Neuronal stem cell (in vitro differentiated cells): ENCODE data around the gene TIRAP.

Source experiments
- DNase-seq: peaks from one replicate; pipeline ENCODE4 v3.0.0-alpha.2; 2013; ENCODE audit warnings: low spot score
- H2AFZ ChIP-seq: one replicate; pipeline ENCODE4 v1.6.1; 2013; ENCODE audit warnings: mild to moderate bottlenecking, low read length, inconsistent platforms
- H2AK5ac ChIP-seq: 2 replicates; pipeline ENCODE4 v1.6.1; 2013; ENCODE audit warnings: low read depth, mild to moderate bottlenecking, inconsistent platforms, low read length, moderate library complexity, mixed read lengths
- H2BK120ac ChIP-seq: 2 replicates; pipeline ENCODE4 v1.6.1; 2013; ENCODE audit warnings: low read depth, mild to moderate bottlenecking, inconsistent platforms, low read length, moderate library complexity, mixed read lengths
- H2BK12ac ChIP-seq: one replicate; pipeline ENCODE4 v1.6.1; 2013; ENCODE audit warnings: low read length, inconsistent platforms
- H2BK15ac ChIP-seq: 2 replicates; pipeline ENCODE4 v1.6.1; 2013; ENCODE audit warnings: mild to moderate bottlenecking, low read length, inconsistent platforms, mixed read lengths
- H2BK5ac ChIP-seq: one replicate; pipeline ENCODE4 v1.6.1; 2013; ENCODE audit warnings: inconsistent platforms, mild to moderate bottlenecking, low read length, moderate library complexity
- H3K14ac ChIP-seq: one replicate; pipeline ENCODE4 v1.6.1; 2013; ENCODE audit warnings: low read length, inconsistent platforms
- H3K18ac ChIP-seq: 2 replicates; pipeline ENCODE4 v1.6.1; 2013; ENCODE audit warnings: low read length, inconsistent platforms
- H3K23ac ChIP-seq: 2 replicates; pipeline ENCODE4 v1.6.1; 2013; ENCODE audit warnings: low read depth, mild to moderate bottlenecking, mixed read lengths, low read length, inconsistent platforms; ENCODE audit not compliant: poor library complexity
- H3K27ac ChIP-seq: replicated peaks from 3 replicates; pipeline ENCODE4 v1.5.1; 2013; ENCODE audit warnings: low read length, inconsistent platforms
- H3K27me3 ChIP-seq, 3 experiments: 2 replicates each; pipeline ENCODE4 v1.6.1; 2013; ENCODE audit warnings: low read length in 3 of 3, mild to moderate bottlenecking in 2 of 3, inconsistent platforms in 1 of 3, low read depth in 1 of 3, mixed read lengths in 1 of 3, moderate library complexity in 1 of 3; ENCODE audit not compliant: control insufficient read depth in 3 of 3, insufficient read depth in 3 of 3
- H3K36me3 ChIP-seq, 2 donors: replicated peaks in 1 of 2; 2 replicates each; pipeline ENCODE4 v1.6.1; 2013; ENCODE audit warnings: low read length in 2 of 2; ENCODE audit not compliant: control insufficient read depth in 2 of 2, insufficient read depth in 2 of 2
- H3K4ac ChIP-seq: 2 replicates; pipeline ENCODE4 v1.6.1; 2013; ENCODE audit warnings: inconsistent platforms, mild to moderate bottlenecking, low read length, moderate library complexity
- H3K4me1 ChIP-seq, 2 donors: 1 replicate in 1 of 2; 2 replicates in 1 of 2; pipeline ENCODE4 v1.6.1; 2013; ENCODE audit warnings: low read length in 2 of 2, low read depth in 1 of 2; ENCODE audit not compliant: control insufficient read depth in 2 of 2, insufficient read depth in 1 of 2
- H3K4me2 ChIP-seq: one replicate; pipeline ENCODE4 v1.6.1; 2013; ENCODE audit warnings: mild to moderate bottlenecking, low read length, inconsistent platforms; ENCODE audit not compliant: insufficient read depth, poor library complexity, severe bottlenecking
- H3K4me3 ChIP-seq, 2 donors: 2 replicates each; pipeline ENCODE4 v1.5.1; 2013; ENCODE audit warnings: low read length in 2 of 2, mild to moderate bottlenecking in 2 of 2, inconsistent platforms in 1 of 2, moderate library complexity in 1 of 2
- H3K79me1 ChIP-seq: one replicate; pipeline ENCODE4 v1.6.1; 2013; ENCODE audit warnings: low read depth, mild to moderate bottlenecking, inconsistent platforms, low read length, moderate library complexity
- H3K9ac ChIP-seq: one replicate; pipeline ENCODE4 v1.6.1; 2013; ENCODE audit warnings: mild to moderate bottlenecking, low read depth, low read length, inconsistent platforms; ENCODE audit not compliant: poor library complexity
- H3K9me3 ChIP-seq, 2 donors: replicated peaks in 1 of 2; 2 replicates each; pipeline versions ENCODE3 to v1.6.1; 2013; ENCODE audit warnings: low read length in 2 of 2, mild to moderate bottlenecking in 2 of 2, inconsistent platforms in 1 of 2, low read depth in 1 of 2, mixed read lengths in 1 of 2, moderate library complexity in 1 of 2; ENCODE audit not compliant: control insufficient read depth in 2 of 2, insufficient read depth in 1 of 2
- H4K8ac ChIP-seq: one replicate; pipeline ENCODE4 v1.6.1; 2013; ENCODE audit warnings: low read depth, mild to moderate bottlenecking, inconsistent platforms, low read length, moderate library complexity
- H4K91ac ChIP-seq: one replicate; pipeline ENCODE4 v1.6.1; 2013; ENCODE audit warnings: low read length, low read depth, mild to moderate bottlenecking, inconsistent platforms; ENCODE audit not compliant: poor library complexity
- WGBS, 2 donors: extraction: QIAGEN DNeasy Blood & Tissue Kit; methylation state at CpG; one replicate each; pipeline ENCODE4 v1.1.7; 2013; ENCODE audit warnings: missing lambda C conversion rate in 2 of 2, mixed read lengths in 1 of 2; ENCODE audit not compliant: insufficient read length in 2 of 2, insufficient replicate concordance in 1 of 2; ENCODE audit errors: extremely low coverage in 2 of 2; 5-methylcytosine and 5-hydroxymethylcytosine counted together

TIRAP gene

DNA sequence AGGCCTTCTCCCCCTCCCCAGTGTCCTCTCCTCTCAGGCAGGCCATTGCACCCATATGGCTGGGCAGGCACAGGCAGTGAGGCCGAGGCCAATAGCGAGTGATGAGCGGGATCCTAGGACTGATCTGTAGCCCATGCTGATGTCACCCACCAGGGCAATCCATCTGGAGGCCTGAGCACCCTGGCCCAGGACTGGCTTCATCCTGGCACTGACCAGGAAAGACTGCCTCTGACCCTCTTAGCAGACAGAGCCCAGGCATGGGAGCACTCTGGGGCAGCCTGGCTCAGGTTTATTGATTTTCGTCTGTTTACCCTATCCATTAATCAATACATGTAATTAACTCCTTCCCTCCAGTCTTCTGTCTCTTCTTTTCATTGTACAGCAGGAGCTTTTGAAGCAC is 5.1 kb upstream of the TIRAP start:
- no CpG with 5 or more reads among the region's 4 CpGs for WGBS, 2 donors

DNA sequence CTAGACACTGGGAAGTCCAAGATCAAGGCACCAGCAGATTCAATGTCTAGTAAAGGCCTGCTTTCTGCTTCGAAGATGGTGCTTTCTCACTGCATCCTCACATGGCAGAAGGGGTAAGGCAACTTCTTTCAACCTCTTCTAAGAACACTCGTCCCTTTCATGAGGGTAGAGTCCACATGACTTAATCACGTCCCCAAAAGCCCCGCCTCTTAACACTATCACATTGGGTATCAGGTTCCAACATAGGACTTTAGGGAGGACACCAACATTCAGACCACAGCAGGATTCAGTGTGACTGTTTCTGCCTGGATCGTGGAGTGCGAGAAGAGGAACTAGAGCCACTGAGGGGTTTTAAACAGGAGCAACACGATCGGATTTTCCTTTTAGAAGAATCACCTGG is 3.7 kb upstream of the TIRAP start:
- no CpG with 5 or more reads among the region's 8 CpGs for WGBS, 2 donors
- Histone ChIP-seq H3K4me1 (peaks cover 5 to 7% of the 10 kb centered on the region in 2 donors), H2BK5ac (no peak overlapping the region), H2AFZ (no peak overlapping the region), H3K36me3 (peaks cover 26 to 48% of the 10 kb centered on the region in 2 donors), H3K79me1 (no peaks in the 10 kb centered on the region), H3K14ac (no peak overlapping the region), H4K8ac (no peak overlapping the region), H2BK120ac (no peak overlapping the region), H3K4me3 (no peak overlapping the region), H3K27ac (no peak overlapping the region), H3K23ac (no peak overlapping the region), H3K4me2 (no peak overlapping the region), H2BK15ac (no peak overlapping the region), H3K9me3 (no peaks in the 10 kb centered on the region), H3K18ac (no peak overlapping the region), H2BK12ac (no peak overlapping the region), H2AK5ac (no peak overlapping the region), H3K27me3 (peaks cover 0 to 2% (median 0%) of the 10 kb centered on the region in 3 experiments), H3K4ac (no peak overlapping the region), H3K9ac (no peak overlapping the region), H4K91ac (no peak overlapping the region)
- DNase-seq, result no peak

More for the DNA sequence above, 5.1 kb upstream of the TIRAP start:
- Histone ChIP-seq H3K36me3 (peaks cover 37 to 62% of the 10 kb centered on the region in 2 donors), H3K23ac (no peak overlapping the region), H2BK5ac (no peak overlapping the region), H3K79me1 (no peaks in the 10 kb centered on the region), H4K8ac (no peak overlapping the region), H2AFZ (no peak overlapping the region), H2AK5ac (no peak overlapping the region), H2BK12ac (no peak overlapping the region), H3K14ac (no peak overlapping the region), H3K9me3 (no peaks in the 10 kb centered on the region), H3K27me3 (peaks cover 0 to 2% (median 0%) of the 10 kb centered on the region in 3 experiments), H2BK15ac (no peak overlapping the region), H3K4me3 (no peak overlapping the region), H4K91ac (no peak overlapping the region), H3K9ac (no peak overlapping the region), H3K27ac (no peak overlapping the region), H3K4ac (no peak overlapping the region), H3K4me1 (peaks cover 3 to 5% of the 10 kb centered on the region in 2 donors), H3K18ac (no peak overlapping the region), H3K4me2 (no peak overlapping the region), H2BK120ac (no peak overlapping the region)
- no peak for DNase-seq

DNA sequence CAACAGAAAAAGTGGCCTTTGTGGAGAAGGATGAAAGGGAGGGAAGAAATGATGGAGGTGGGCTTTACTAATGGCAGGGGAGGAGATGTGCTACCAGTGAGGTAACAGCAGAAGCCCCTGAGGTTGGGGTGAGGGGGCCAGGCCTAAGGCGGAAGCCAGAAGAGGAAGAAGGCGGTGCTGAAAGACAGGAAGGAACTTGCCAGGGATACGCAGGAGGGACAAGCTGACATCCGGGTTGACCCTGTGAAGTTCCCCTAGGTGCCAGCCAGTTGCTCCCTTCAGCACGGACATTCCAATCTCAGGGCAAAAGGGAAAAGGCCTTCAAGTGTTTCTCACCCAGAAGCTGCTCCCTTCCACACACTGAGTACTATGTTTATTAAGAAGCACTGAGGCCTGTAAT is 2.3 kb upstream of the TIRAP start:
- H3K4me2 ChIP-seq, result no peak overlapping the region
- H3K14ac ChIP-seq, result no peak overlapping the region
- no peak overlapping the region for H2BK5ac ChIP-seq
- no peak overlapping the region for H3K23ac ChIP-seq
- H3K27me3 ChIP-seq, result peaks cover 0 to 2% (median 0%) of the 10 kb centered on the region in 3 experiments
- H3K27ac ChIP-seq, result no peak overlapping the region
- no peak overlapping the region for H3K4ac ChIP-seq
- no peak overlapping the region for H4K8ac ChIP-seq
- H2BK120ac ChIP-seq, result no peak overlapping the region
- H3K9ac ChIP-seq, result no peak overlapping the region
- H2AFZ ChIP-seq, result no peak overlapping the region
- no peak overlapping the region for H2AK5ac ChIP-seq
- no peaks in the 10 kb centered on the region for H3K9me3 ChIP-seq
- H2BK15ac ChIP-seq, result no peak overlapping the region
- no peak overlapping the region for H3K4me3 ChIP-seq
- no peak overlapping the region for H3K18ac ChIP-seq
- no peak overlapping the region for H2BK12ac ChIP-seq
- peaks cover 5 to 7% of the 10 kb centered on the region in 2 donors for H3K4me1 ChIP-seq
- H3K36me3 ChIP-seq, result peaks cover 16 to 36% of the 10 kb centered on the region in 2 donors
- DNase-seq, result no peak
- no peak overlapping the region for H4K91ac ChIP-seq
- WGBS, 2 donors, result no CpG with 5 or more reads among the region's 5 CpGs
- H3K79me1 ChIP-seq, result no peaks in the 10 kb centered on the region

DNA sequence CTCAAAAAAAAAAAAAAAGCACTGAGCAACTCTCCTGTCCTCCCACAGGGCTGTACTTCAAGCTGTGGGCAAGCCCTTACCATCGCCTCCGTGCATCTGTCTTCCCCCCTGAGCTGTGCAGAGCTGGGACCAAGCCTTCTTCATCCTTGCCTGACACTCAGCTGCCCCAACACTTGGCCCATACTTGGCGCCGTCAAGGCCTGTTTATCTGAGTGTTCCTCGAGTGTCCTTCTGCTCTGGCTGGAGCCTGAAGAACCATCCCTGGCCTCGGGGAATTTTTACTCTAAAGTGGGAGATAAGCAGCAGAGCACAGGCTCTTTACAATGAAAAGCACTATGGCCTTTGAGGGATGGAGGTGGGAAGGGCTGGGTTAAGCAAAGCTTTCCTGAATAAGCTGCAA is 1.6 kb upstream of the TIRAP start:
- Histone ChIP-seq H3K79me1 (no peaks in the 10 kb centered on the region), H2AFZ (no peak overlapping the region), H4K8ac (no peak overlapping the region), H3K4me1 (peaks cover 5 to 7% of the 10 kb centered on the region in 2 donors), H2BK120ac (no peak overlapping the region), H2BK5ac (no peak overlapping the region), H4K91ac (no peak overlapping the region), H3K9ac (peak overlapping the region; percentile 24), H3K27me3 (peaks cover 0 to 2% (median 0%) of the 10 kb centered on the region in 3 experiments), H3K27ac (no peak overlapping the region), H3K18ac (no peak overlapping the region), H2BK15ac (no peak overlapping the region), H3K14ac (no peak overlapping the region), H3K9me3 (no peaks in the 10 kb centered on the region), H2BK12ac (no peak overlapping the region), H3K36me3 (peaks cover 11 to 29% of the 10 kb centered on the region in 2 donors), H3K23ac (peak overlapping the region; percentile 37), H3K4me2 (no peak overlapping the region), H2AK5ac (no peak overlapping the region), H3K4me3 (no peak overlapping the region), H3K4ac (no peak overlapping the region)
- DNase-seq, result no peak
- no CpG with 5 or more reads among the region's 6 CpGs for WGBS, 2 donors
